Sigmoid colon (tissue), 4 donors: ENCODE data around the gene CASQ2.

Experiments
- EP300 ChIP-seq, 4 donors: sonication (generic); formaldehyde crosslinking; IDR thresholded peaks; one replicate each; pipeline ENCODE4 v1.6.1; 2017; ENCODE audit warnings: antibody characterized with exemption in 4 of 4
- POLR2A ChIP-seq, 2 donors: fragments of 450-650 bp; IDR thresholded peaks; one replicate each; pipeline ENCODE4 v1.6.1; 2016; ENCODE audit warnings: antibody characterized with exemption in 2 of 2, mild to moderate bottlenecking in 2 of 2, moderate library complexity in 2 of 2
- POLR2AphosphoS5 ChIP-seq, 4 donors: sonication (generic); formaldehyde crosslinking; IDR thresholded peaks; one replicate each; pipeline ENCODE4 v1.6.1; 2017; ENCODE audit warnings: antibody characterized with exemption in 4 of 4
- TF ChIP-seq, protein P1 (sequence below), 4 experiments: fragments of 450-650 bp in 3 of 4; fragments of 200-600 bp in 1 of 4; IDR thresholded peaks; one replicate each; pipeline ENCODE4 v1.5.1; 2016 to 2019; ENCODE audit warnings: antibody characterized with exemption in 4 of 4, mild to moderate bottlenecking in 3 of 4, moderate library complexity in 2 of 4

- no peak for TF ChIP-seq POLR2A (IDR thresholded peaks at IDR 0.05)
- TF ChIP-seq, protein P1, sequence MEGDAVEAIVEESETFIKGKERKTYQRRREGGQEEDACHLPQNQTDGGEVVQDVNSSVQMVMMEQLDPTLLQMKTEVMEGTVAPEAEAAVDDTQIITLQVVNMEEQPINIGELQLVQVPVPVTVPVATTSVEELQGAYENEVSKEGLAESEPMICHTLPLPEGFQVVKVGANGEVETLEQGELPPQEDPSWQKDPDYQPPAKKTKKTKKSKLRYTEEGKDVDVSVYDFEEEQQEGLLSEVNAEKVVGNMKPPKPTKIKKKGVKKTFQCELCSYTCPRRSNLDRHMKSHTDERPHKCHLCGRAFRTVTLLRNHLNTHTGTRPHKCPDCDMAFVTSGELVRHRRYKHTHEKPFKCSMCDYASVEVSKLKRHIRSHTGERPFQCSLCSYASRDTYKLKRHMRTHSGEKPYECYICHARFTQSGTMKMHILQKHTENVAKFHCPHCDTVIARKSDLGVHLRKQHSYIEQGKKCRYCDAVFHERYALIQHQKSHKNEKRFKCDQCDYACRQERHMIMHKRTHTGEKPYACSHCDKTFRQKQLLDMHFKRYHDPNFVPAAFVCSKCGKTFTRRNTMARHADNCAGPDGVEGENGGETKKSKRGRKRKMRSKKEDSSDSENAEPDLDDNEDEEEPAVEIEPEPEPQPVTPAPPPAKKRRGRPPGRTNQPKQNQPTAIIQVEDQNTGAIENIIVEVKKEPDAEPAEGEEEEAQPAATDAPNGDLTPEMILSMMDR (IDR thresholded peaks at IDR 0.05) = peak in 3 of 4 experiments; percentile 13 to 39 (median 17)
- peak in 3 of 4 donors; percentile 18 to 54 (median 52) for TF ChIP-seq POLR2AphosphoS5 (IDR thresholded peaks at IDR 0.05)
- TF ChIP-seq EP300 (IDR thresholded peaks at IDR 0.05) = no peak
Measured at GRCh38 chr1:115764541-115764940, 4.0 kb downstream of the CASQ2 start.
